CD14-positive monocyte (primary cell): Measurements from ENCODE around the gene KLHL42. TPM values are rescaled to one million over a fixed set of nuclear protein-coding genes. Genes with fewer than 3 reads are reported as not detected.

Experiments
- DNase-seq, 3 donors: peaks; one replicate each; pipeline ENCODE4 v3.0.0-alpha.2; 2011 to 2022
- H2AFZ ChIP-seq: 2 replicates; pipeline ENCODE4 v1.6.0; 2012; ENCODE audit warnings: mild to moderate bottlenecking, low read depth, low read length, inconsistent platforms; ENCODE audit not compliant: insufficient read depth, poor library complexity, severe bottlenecking
- H3K27ac ChIP-seq, 2 donors: 1 replicate in 1 of 2; 2 replicates in 1 of 2; pipeline ENCODE4 v1.5.1; 2012 to 2013; ENCODE audit warnings: low read length in 2 of 2, control low read depth in 1 of 2, inconsistent platforms in 1 of 2, low read depth in 1 of 2, mild to moderate bottlenecking in 1 of 2
- H3K27me3 ChIP-seq, 2 donors: one replicate each; pipeline versions ENCODE4 v1.6.0 to v1.6.1; 2011 to 2013; ENCODE audit warnings: low read length in 2 of 2; ENCODE audit not compliant: control insufficient read depth in 2 of 2, insufficient read depth in 2 of 2
- H3K36me3 ChIP-seq, 2 donors: replicated peaks in 1 of 2; 1 replicate in 1 of 2; 2 replicates in 1 of 2; pipeline versions ENCODE4 v1.5.1 to v1.6.1; 2012 to 2013; ENCODE audit warnings: low read length in 2 of 2, control low read depth in 1 of 2, inconsistent platforms in 1 of 2, mild to moderate bottlenecking in 1 of 2; ENCODE audit not compliant: insufficient read depth in 2 of 2, control insufficient read depth in 1 of 2
- H3K4me1 ChIP-seq, 2 donors: 1 replicate in 1 of 2; 2 replicates in 1 of 2; pipeline versions ENCODE4 v1.5.1 to v1.6.1; 2012 to 2013; ENCODE audit warnings: low read length in 2 of 2, control low read depth in 1 of 2, inconsistent platforms in 1 of 2, mild to moderate bottlenecking in 1 of 2, moderate library complexity in 1 of 2; ENCODE audit not compliant: insufficient read depth in 2 of 2, control insufficient read depth in 1 of 2
- H3K4me2 ChIP-seq: replicated peaks from 2 replicates; pipeline ENCODE3; 2012; ENCODE audit warnings: low read length, moderate library complexity, mild to moderate bottlenecking; ENCODE audit not compliant: poor library complexity, severe bottlenecking; ENCODE audit errors: extremely low read depth
- H3K4me3 ChIP-seq, 3 experiments: fragments of 200-600 bp in 1 of 3; sonication (generic) in 1 of 3; replicated peaks in 1 of 3; 1 replicate in 2 of 3; 2 replicates in 1 of 3; pipeline ENCODE4 v1.5.1; 2011 to 2013; ENCODE audit warnings: low read length in 3 of 3, mild to moderate bottlenecking in 3 of 3, control low read depth in 2 of 3, low read depth in 2 of 3, inconsistent platforms in 1 of 3, moderate library complexity in 1 of 3
- H3K79me2 ChIP-seq: 2 replicates; pipeline ENCODE4 v1.6.0; 2012; ENCODE audit warnings: mild to moderate bottlenecking, control low read depth, inconsistent platforms, low read length, moderate library complexity; ENCODE audit not compliant: insufficient read depth
- H3K9ac ChIP-seq: 2 replicates; pipeline ENCODE4 v1.6.0; 2017; ENCODE audit warnings: low read length, mild to moderate bottlenecking; ENCODE audit not compliant: insufficient read depth, poor library complexity, severe bottlenecking
- H3K9me3 ChIP-seq, 2 donors: replicated peaks in 1 of 2; 1 replicate in 1 of 2; 2 replicates in 1 of 2; pipeline versions ENCODE4 v1.5.1 to v1.6.1; 2012 to 2013; ENCODE audit warnings: low read length in 2 of 2, control low read depth in 1 of 2; ENCODE audit not compliant: control insufficient read depth in 1 of 2, insufficient read depth in 1 of 2
- H4K20me1 ChIP-seq: 2 replicates; pipeline ENCODE4 v1.6.0; 2012; ENCODE audit warnings: mild to moderate bottlenecking, low read length, control low read depth, moderate library complexity; ENCODE audit not compliant: insufficient read depth
- H3K27ac Mint-ChIP-seq, 7 donors: one replicate each; pipeline ENCODE4 v1.8.0; 2020; ENCODE audit warnings: mild to moderate bottlenecking in 7 of 7, mixed read lengths in 7 of 7, moderate library complexity in 6 of 7, inconsistent platforms in 2 of 7
- H3K27me3 Mint-ChIP-seq, 3 donors: one replicate each; pipeline ENCODE4 v1.8.0; 2021 to 2022; ENCODE audit warnings: low read depth in 3 of 3, mild to moderate bottlenecking in 3 of 3, mixed read lengths in 3 of 3, moderate library complexity in 3 of 3, inconsistent platforms in 1 of 3
- H3K36me3 Mint-ChIP-seq, 2 donors: one replicate each; pipeline ENCODE4 v1.8.0; 2020; ENCODE audit warnings: mixed read lengths in 2 of 2, inconsistent platforms in 1 of 2, mild to moderate bottlenecking in 1 of 2
- H3K4me1 Mint-ChIP-seq: one replicate; pipeline ENCODE4 v1.8.0; 2020; ENCODE audit warnings: mild to moderate bottlenecking, mixed read lengths
- H3K4me3 Mint-ChIP-seq, 2 donors: one replicate each; pipeline ENCODE4 v1.8.0; 2020; ENCODE audit warnings: mild to moderate bottlenecking in 2 of 2, mixed read lengths in 2 of 2, moderate library complexity in 1 of 2
- H3K9me3 Mint-ChIP-seq, 7 donors: one replicate each; pipeline ENCODE4 v1.8.0; 2020 to 2022; ENCODE audit warnings: mixed read lengths in 7 of 7, mild to moderate bottlenecking in 6 of 7, moderate library complexity in 6 of 7, inconsistent platforms in 2 of 7
- WGBS: methylation state at CpG from one replicate; pipeline ENCODE4 v1.1.5; 2013; ENCODE audit warnings: missing lambda C conversion rate; ENCODE audit not compliant: insufficient coverage; 5-methylcytosine and 5-hydroxymethylcytosine counted together
- intact Hi-C, 2 donors: fragments of 100-400 bp; cut with micrococcal nuclease; formaldehyde crosslinking; loops; one replicate each; pipeline versions ENCODE4 v1.15.0 to v1.15.1; 2023
- polyA plus RNA-seq, 3 donors: library from polyadenylated mRNA; depleted of rRNA in 1 of 3; unstranded in 2 of 3; stranded (reverse) in 1 of 3; fragments of 300-500 nt in 2 of 3; fragments of >200 nt in 1 of 3; fragmentation: Illumina TruSeq in 2 of 3; gene quantifications; 1 replicate in 2 of 3; 2 replicates in 1 of 3; pipeline ENCODE4 v1.2.3, GENCODE V29; 2012 to 2021
- TF ChIP-seq, protein P1 (sequence below): fragments of 200-600 bp; IDR thresholded peaks from one replicate; pipeline ENCODE4 v1.8.0; 2022; ENCODE audit warnings: antibody characterized with exemption, mild to moderate bottlenecking

The KLHL42 gene
- polyA plus RNA-seq, 3 donors: 4.1 to 9.9 (median 7.5) TPM

- Histone ChIP-seq H3K36me3 (no peaks in the 10 kb centered on the region), H3K79me2 (peaks cover 23% of the 10 kb centered on the region), H4K20me1 (no peaks in the 10 kb centered on the region), H3K4me2 (no peak overlapping the region), H3K4me3 (no peak overlapping the region), H3K27ac (no peak overlapping the region), H3K27me3 (no peaks in the 10 kb centered on the region), H3K9me3 (no peaks in the 10 kb centered on the region), H3K9ac (no peak overlapping the region), H3K4me1 (peaks cover 15 to 19% of the 10 kb centered on the region in 2 donors), H2AFZ (no peak overlapping the region)
- peaks cover 32% of the 10 kb centered on the region for H3K4me1 Mint-ChIP-seq
- peaks cover 4 to 5% of the 10 kb centered on the region in 2 donors for H3K36me3 Mint-ChIP-seq
- H3K27ac Mint-ChIP-seq: no peak overlapping the region
- no CpG with 5 or more reads among the region's 1 CpG for WGBS
- no peak overlapping the region for H3K4me3 Mint-ChIP-seq
- no peak for DNase-seq
- intact Hi-C loops: no loop called here
- peaks cover 0 to 2% (median 0%) of the 10 kb centered on the region in 7 donors for H3K9me3 Mint-ChIP-seq
- peaks cover 4 to 5% (median 4%) of the 10 kb centered on the region in 3 donors for H3K27me3 Mint-ChIP-seq
- TF ChIP-seq, protein P1, sequence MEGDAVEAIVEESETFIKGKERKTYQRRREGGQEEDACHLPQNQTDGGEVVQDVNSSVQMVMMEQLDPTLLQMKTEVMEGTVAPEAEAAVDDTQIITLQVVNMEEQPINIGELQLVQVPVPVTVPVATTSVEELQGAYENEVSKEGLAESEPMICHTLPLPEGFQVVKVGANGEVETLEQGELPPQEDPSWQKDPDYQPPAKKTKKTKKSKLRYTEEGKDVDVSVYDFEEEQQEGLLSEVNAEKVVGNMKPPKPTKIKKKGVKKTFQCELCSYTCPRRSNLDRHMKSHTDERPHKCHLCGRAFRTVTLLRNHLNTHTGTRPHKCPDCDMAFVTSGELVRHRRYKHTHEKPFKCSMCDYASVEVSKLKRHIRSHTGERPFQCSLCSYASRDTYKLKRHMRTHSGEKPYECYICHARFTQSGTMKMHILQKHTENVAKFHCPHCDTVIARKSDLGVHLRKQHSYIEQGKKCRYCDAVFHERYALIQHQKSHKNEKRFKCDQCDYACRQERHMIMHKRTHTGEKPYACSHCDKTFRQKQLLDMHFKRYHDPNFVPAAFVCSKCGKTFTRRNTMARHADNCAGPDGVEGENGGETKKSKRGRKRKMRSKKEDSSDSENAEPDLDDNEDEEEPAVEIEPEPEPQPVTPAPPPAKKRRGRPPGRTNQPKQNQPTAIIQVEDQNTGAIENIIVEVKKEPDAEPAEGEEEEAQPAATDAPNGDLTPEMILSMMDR: no peak
These were observed 1.8 kb upstream of the KLHL42 start for GRCh38 chr12:27778206-27778605.

GRCh38 chr12:27779416-27779919, 565 bp upstream of the KLHL42 start:
- H2AFZ ChIP-seq: peak overlapping the region; percentile 97
- intact Hi-C loops: no loop called here
- no peaks in the 10 kb centered on the region for H3K27me3 ChIP-seq
- Mint-ChIP-seq H3K36me3 (peaks cover 5 to 7% of the 10 kb centered on the region in 2 donors), H3K4me3 (peak overlapping the region; percentile 85 to 92), H3K27me3 (peaks cover 4% of the 10 kb centered on the region in 3 donors), H3K4me1 (peaks cover 31% of the 10 kb centered on the region), H3K27ac (peak overlapping the region in 3 of 7 donors; percentile 28 to 50 (median 43)), H3K9me3 (peaks cover 0 to 2% (median 0%) of the 10 kb centered on the region in 7 donors)
- no peaks in the 10 kb centered on the region for H3K36me3 ChIP-seq
- no peaks in the 10 kb centered on the region for H4K20me1 ChIP-seq
- H3K27ac ChIP-seq: no peak overlapping the region
- DNase-seq: no peak
- peak overlapping the region; percentile 88 for H3K4me2 ChIP-seq
- WGBS: 3% methylated on average over 34 of the region's 36 CpGs
- TF ChIP-seq, protein P1: no peak
- peaks cover 32% of the 10 kb centered on the region for H3K79me2 ChIP-seq
- no peaks in the 10 kb centered on the region for H3K9me3 ChIP-seq
- H3K9ac ChIP-seq: peak overlapping the region; percentile 75
- H3K4me3 ChIP-seq: peak overlapping the region; percentile 41 to 77 (median 54)
- H3K4me1 ChIP-seq: peaks cover 15 to 19% of the 10 kb centered on the region in 2 donors
